Measurements from ENCODE around the gene RD3L.

RD3L gene

GRCh38 chr14:103915616-103916015 is 26.7 kb downstream of the RD3L start:
- DNase-seq (ENCODE audit: low read depth) = no peak
- no peak overlapping the region for H3K4me3 ChIP-seq (ENCODE audit: low read length)
- no peak for TF ChIP-seq CTCF (conservative IDR thresholded peaks at IDR 0.05; ENCODE audit: low read length)

GRCh38 chr14:103910984-103911383 is 31.3 kb downstream of the RD3L start:
- no peak overlapping the region for H3K4me3 ChIP-seq (ENCODE audit: low read length)
- no peak for DNase-seq (ENCODE audit: low read depth)
- TF ChIP-seq CTCF (conservative IDR thresholded peaks at IDR 0.05; ENCODE audit: low read length) = no peak

- no peak overlapping the region for H3K4me3 ChIP-seq (ENCODE audit: low read length)
- TF ChIP-seq CTCF (conservative IDR thresholded peaks at IDR 0.05; ENCODE audit: low read length) = peak; percentile 80
- peak; percentile 55 for DNase-seq (ENCODE audit: low read depth)
Measured at GRCh38 chr14:103910262-103910935, 31.9 kb downstream of the RD3L start.

GRCh38 chr14:103909531-103910261 is 32.6 kb downstream of the RD3L start:
- no peak overlapping the region for H3K4me3 ChIP-seq (ENCODE audit: low read length)

GRCh38 chr14:103908580-103908979 is 33.7 kb downstream of the RD3L start:
- H3K4me3 ChIP-seq (ENCODE audit: low read length) = no peak overlapping the region
- DNase-seq (ENCODE audit: low read depth) = no peak
- no peak for TF ChIP-seq CTCF (conservative IDR thresholded peaks at IDR 0.05; ENCODE audit: low read length)

More at GRCh38 chr14:103909531-103910261, 32.6 kb downstream of the RD3L start:
- no peak for DNase-seq (ENCODE audit: low read depth)
- TF ChIP-seq CTCF (conservative IDR thresholded peaks at IDR 0.05; ENCODE audit: low read length) = no peak

GRCh38 chr14:103905842-103906456 is 36.4 kb downstream of the RD3L start:
- no peak for TF ChIP-seq CTCF (conservative IDR thresholded peaks at IDR 0.05; ENCODE audit: low read length)
- H3K4me3 ChIP-seq (ENCODE audit: low read length) = no peak overlapping the region
- no peak for DNase-seq (ENCODE audit: low read depth)

All from AG10803 (cell line).